ENCODE measurements around the gene SEC24C. TPM values are rescaled to one million over a fixed set of nuclear protein-coding genes. Genes with fewer than 3 reads are reported as not detected.
A peak's percentile ranks its signal among the peaks of the same experiment; 100 is the strongest.
"Not testable (repeated sequence)": the region's sequence is repeated elsewhere in the genome, so short reads cannot be mapped to it uniquely, and the experiment has no call there.

Gene SEC24C
- total RNA-seq, 1 donor from 2014 or later = 106 TPM

DNA sequence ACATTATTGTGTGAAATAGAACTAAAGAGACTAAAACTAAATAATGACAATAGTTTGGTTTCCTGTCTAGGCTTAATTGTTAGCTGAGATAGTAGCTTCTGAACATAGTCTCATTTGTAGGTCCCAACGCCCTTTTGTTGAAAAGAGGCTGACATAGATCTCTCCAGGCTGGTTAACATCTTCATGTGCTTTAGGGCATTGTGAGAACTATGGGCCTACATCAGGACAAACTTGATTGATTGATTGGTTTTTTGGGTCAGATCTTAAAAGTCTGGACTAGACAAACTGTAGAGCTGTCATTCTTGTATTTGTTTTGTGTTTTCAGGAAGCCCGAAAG is 38.5 kb downstream of the SEC24C start:
- Mint-ChIP-seq H3K9me3 (no peaks in the 10 kb centered on the region), H3K4me1 (peaks cover 45% of the 10 kb centered on the region), H3K36me3 (ENCODE audit: low read depth) (peaks cover 24% of the 10 kb centered on the region), H3K27ac (peak overlapping the region; percentile 100), H3K27me3 (no peaks in the 10 kb centered on the region), H3K4me3 (peak overlapping the region; percentile 100)
- no peak for DNase-seq
- intact Hi-C loops (cut with micrococcal nuclease) = loop anchor here (1.0 kb wide), 1 partner anchor 287 kb away; no protein-coding TSS in a partner anchor

DNA sequence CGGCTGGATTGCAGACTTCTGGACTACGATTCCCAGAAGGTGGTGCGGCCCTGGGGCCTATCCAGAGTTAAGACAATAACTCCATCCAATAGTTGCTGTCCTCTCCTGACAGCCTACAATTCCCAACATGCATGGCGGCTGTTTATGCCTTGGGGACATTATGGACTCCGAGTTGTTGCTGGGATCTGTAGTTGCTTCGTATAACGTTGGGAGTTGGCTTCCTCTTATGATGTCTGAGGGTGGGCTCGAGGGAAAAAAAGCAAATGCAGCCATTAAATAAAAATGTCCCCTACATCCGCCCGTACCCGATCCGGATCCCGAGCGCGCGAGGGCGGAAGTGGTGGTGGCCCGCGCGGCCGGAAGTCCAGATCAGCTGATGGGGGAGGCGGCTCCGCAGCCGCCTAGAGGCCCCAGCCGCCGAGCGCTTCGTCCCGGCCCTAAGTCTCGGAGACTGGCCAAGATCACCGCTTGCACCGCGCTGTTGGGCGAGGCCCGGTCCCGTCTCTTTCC is 41.1 kb downstream of the SEC24C start, which contains the start of gene ZSWIM8:
ZSWIM8 (plus strand) TSS at position 396 of the 510 bp plus-strand sequence. CDS start 273 bp downstream, outside the sequence.
- peaks cover 39% of the 10 kb centered on the region for H3K4me1 Mint-ChIP-seq

DNA sequence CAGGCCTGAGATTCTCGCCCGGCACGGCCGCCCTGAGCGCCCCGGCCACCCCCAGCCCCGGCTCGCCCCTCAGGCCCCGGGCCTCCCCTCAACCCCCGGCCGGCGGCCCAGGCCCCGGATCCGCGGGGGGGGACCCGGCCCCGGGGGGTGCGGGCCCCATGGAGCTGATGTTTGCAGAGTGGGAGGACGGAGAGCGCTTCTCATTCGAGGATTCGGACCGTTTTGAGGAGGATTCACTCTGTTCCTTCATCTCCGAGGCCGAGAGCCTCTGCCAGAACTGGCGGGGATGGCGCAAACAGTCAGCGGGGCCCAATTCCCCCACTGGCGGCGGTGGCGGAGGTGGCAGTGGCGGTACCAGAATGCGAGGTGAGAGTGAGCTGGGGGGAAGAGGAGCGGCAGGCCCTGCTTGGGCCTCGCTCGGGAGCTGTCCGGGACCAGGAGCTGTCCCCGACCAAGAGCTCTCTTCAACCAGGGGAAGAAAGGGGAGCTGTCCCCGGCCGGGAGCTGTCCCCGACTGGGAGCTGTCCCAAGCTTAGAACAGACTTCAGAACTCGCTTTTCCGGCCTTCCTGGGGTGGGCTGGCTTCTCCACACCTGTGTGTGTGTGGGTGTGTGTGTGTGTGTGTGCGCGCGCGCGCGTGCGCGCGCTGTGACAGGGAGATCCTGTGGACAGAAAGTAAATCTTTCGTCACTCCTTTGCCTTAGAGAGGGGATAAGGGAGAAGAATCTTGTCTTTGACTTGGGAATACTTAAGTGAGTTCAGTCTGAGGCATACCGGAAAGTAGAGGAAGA is 41.7 kb downstream of the SEC24C start:
- intact Hi-C loops (cut with micrococcal nuclease) = loop anchor here (1.0 to 2.0 kb wide), 4 partner anchors 14 to 55 kb away; partner anchors contain the start of genes NDST2 and SEC24C
- Mint-ChIP-seq H3K4me1 (peaks cover 34% of the 10 kb centered on the region), H3K4me3 (peak overlapping the region; percentile 91), H3K27ac (peak overlapping the region; percentile 98), H3K36me3 (ENCODE audit: low read depth) (peaks cover 23% of the 10 kb centered on the region), H3K27me3 (no peaks in the 10 kb centered on the region), H3K9me3 (no peaks in the 10 kb centered on the region)
- peak; percentile 85 for DNase-seq

More for the DNA sequence above, 41.1 kb downstream of the SEC24C start, which contains the start of gene ZSWIM8:
- Mint-ChIP-seq H3K36me3 (ENCODE audit: low read depth) (peaks cover 21% of the 10 kb centered on the region), H3K9me3 (no peaks in the 10 kb centered on the region), H3K27me3 (no peaks in the 10 kb centered on the region), H3K27ac (peak within 1 kb of the TSS; percentile 98), H3K4me3 (peak within 1 kb of the TSS; percentile 91)
- peak; percentile 94 for DNase-seq
- intact Hi-C loops (cut with micrococcal nuclease) = loop anchor here (1.0 to 2.0 kb wide), 4 partner anchors 13 to 54 kb away; partner anchors contain the start of genes NDST2 and SEC24C

DNA sequence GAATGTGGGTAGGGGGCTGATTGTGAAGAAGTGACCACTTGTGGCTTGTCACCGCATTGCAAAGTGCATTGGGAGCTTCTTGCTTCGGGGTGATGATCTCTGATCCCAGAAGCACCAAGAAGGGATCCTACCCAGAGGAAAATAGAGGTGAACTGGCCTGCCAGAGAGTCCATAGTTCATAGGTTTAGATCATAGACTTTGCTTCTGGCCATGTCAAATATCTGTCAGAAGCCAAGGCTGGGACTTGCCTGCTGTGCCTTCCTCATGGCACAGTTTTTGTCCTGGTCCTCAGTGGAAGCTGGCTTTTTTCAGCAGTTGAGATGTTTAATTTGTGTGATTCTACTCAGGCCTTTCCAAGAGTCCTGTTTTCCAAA is 42.3 kb downstream of the SEC24C start:
- intact Hi-C loops (cut with micrococcal nuclease) = no loop called here
- Mint-ChIP-seq H3K9me3 (no peaks in the 10 kb centered on the region), H3K27me3 (no peaks in the 10 kb centered on the region), H3K27ac (peak overlapping the region; percentile 86), H3K36me3 (ENCODE audit: low read depth) (peaks cover 29% of the 10 kb centered on the region), H3K4me1 (peaks cover 31% of the 10 kb centered on the region), H3K4me3 (peak overlapping the region; percentile 91)
- DNase-seq = no peak

DNA sequence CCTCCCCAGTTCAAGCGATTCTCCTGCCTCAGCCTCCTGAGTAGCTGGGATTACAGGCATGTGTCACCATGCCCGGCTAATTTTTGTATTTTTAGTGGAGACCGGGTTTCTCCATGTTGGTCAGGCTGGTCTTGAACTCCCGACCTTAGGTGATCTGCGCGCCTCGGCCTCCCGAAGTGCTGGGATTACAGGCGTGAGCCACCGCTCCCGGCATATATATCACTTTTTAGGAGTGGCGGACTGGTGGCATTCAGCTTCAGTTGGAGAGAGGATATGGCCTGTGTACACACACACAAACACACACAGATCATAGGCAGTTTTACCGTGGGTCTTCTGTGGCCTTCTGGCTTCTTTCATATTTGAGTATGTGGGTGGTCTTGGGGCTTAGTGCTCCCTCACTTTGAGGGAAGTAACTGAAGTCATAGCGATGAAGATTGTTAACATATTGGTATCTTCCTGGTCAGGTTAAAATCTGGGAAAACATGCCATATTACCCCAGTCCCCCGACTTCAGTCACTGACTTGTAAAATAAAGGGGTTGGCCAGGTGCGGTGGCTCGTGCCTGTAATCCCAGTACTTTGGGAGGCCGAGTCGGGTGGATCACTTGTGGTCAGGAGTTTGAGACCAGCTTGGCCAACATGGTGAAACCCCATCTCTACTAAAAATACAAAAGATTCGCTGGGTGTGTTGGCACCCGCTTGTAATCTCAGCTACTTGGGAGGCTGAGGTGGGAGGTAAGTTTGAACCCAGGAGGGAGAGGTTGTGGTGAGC is 43.0 kb downstream of the SEC24C start:
- H3K27me3 Mint-ChIP-seq; H3K27ac Mint-ChIP-seq; intact Hi-C loops (cut with micrococcal nuclease); H3K9me3 Mint-ChIP-seq; DNase-seq: not testable (repeated sequence)
- H3K4me1 Mint-ChIP-seq = peaks cover 29% of the 10 kb centered on the region
- H3K36me3 Mint-ChIP-seq (ENCODE audit: low read depth) = peaks cover 28% of the 10 kb centered on the region
- peak overlapping the region; percentile 68 for H3K4me3 Mint-ChIP-seq

DNA sequence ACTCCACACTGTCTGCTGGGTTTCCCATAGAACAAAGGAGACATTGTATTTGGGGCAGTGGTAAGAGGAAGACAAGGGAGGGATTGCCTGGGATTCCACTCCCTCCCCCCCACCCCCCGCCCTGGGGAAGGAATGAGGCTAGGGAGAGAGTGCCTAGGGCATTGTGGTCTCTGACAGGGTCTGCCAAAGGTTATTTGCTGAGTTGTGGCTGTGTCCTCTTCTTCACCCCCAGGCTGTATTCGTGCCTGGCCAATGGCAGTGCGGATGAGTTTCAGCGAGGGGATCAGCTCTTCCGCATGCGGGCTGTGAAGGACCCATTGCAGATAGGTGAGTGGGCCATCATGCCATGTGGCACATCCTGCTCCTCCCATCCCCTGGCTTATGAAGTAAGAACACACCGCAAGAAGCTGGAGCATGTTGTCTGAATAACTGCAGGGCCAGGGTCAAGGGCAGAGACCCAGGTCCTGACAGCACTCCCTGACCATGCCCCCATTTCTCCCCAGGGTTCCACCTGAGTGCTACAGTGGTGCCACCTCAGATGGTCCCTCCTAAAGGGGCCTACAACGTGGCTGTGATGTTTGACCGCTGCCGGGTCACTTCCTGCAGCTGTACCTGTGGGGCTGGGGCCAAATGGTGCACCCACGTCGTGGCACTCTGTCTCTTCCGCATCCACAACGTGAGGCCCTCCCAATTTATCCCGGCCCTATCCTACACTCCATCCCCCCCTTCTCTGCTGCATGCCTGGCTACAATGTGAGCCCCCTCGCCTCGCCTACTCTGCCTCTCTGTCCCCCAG is 44.9 kb downstream of the SEC24C start:
- Mint-ChIP-seq H3K27ac (no peak overlapping the region), H3K9me3 (no peaks in the 10 kb centered on the region), H3K4me1 (peaks cover 18% of the 10 kb centered on the region), H3K27me3 (no peaks in the 10 kb centered on the region), H3K4me3 (no peak overlapping the region), H3K36me3 (ENCODE audit: low read depth) (peaks cover 42% of the 10 kb centered on the region)
- intact Hi-C loops (cut with micrococcal nuclease) = no loop called here
- no peak for DNase-seq

DNA sequence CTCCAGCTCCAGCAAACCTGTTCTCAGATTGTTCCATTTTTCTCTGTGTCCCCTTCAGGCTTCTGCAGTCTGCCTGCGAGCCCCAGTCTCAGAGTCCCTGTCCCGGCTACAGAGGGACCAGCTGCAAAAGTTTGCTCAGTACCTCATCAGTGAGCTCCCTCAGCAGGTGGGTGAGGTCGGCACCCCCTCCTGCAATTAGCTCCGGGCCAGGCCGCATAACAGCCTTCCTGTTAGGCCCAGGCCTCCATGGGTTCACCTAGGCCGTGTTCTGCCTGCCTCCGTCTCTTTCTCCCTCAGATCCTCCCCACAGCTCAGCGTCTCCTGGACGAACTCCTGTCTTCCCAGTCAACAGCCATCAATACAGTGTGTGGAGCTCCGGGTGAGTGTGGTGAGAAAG is 45.5 kb downstream of the SEC24C start:
- Mint-ChIP-seq H3K27ac (no peak overlapping the region), H3K36me3 (ENCODE audit: low read depth) (peaks cover 48% of the 10 kb centered on the region), H3K27me3 (no peaks in the 10 kb centered on the region), H3K4me3 (no peak overlapping the region), H3K9me3 (no peaks in the 10 kb centered on the region), H3K4me1 (peaks cover 18% of the 10 kb centered on the region)
- intact Hi-C loops (cut with micrococcal nuclease) = no loop called here
- DNase-seq = no peak

DNA sequence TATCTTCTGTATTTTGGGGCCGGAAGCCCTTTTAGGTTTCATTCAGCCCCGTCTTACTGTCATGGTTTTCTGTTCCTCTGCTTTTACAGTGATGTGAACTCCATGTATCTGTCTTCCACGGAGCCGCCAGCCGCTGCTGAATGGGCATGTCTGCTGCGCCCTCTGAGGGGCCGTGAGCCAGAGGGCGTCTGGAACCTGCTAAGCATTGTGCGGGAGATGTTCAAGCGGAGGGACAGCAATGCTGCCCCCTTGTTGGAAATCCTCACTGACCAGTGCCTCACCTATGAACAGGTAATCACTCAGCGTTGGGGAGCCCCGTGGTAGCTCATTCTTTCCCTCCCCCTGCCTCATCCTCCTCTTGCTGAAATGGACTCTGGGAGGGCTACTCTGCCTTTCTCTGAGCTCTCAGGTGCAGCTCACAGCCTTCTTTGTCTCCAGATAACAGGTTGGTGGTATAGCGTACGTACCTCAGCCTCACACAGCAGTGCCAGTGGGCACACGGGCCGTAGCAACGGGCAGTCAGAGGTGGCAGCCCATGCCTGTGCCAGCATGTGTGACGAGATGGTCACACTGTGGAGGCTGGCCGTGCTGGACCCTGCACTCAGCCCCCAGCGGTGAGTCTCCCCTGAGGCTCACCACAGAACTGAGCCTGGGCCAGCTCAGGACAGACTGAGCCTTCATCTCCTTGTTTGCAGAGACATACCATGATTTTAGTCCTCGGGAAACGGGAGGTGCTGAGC is 46.9 kb downstream of the SEC24C start:
- intact Hi-C loops (cut with micrococcal nuclease) = no loop called here
- DNase-seq = no peak
- no peaks in the 10 kb centered on the region for H3K9me3 Mint-ChIP-seq
- H3K27ac Mint-ChIP-seq = no peak overlapping the region
- H3K4me1 Mint-ChIP-seq = peaks cover 15% of the 10 kb centered on the region
- H3K4me3 Mint-ChIP-seq = no peak overlapping the region
- H3K36me3 Mint-ChIP-seq (ENCODE audit: low read depth) = peaks cover 55% of the 10 kb centered on the region
- no peaks in the 10 kb centered on the region for H3K27me3 Mint-ChIP-seq

DNA sequence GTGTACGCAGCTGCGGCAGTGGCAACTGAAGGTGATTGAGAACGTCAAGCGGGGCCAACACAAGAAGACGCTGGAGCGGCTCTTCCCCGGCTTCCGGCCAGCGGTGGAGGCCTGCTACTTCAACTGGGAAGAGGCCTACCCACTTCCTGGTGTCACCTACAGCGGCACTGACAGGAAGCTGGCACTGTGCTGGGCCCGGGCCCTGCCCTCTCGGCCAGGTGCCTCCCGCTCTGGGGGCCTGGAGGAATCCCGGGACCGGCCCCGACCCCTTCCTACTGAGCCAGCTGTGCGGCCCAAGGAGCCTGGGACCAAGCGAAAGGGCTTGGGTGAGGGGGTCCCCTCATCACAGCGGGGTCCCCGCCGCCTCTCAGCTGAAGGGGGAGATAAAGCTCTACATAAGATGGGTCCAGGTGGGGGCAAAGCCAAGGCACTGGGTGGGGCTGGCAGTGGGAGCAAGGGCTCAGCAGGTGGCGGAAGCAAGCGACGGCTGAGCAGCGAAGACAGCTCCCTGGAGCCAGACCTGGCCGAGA is 47.8 kb downstream of the SEC24C start:
- intact Hi-C loops (cut with micrococcal nuclease) = no loop called here
- Mint-ChIP-seq H3K27ac (peak overlapping the region; percentile 34), H3K4me1 (peaks cover 8% of the 10 kb centered on the region), H3K4me3 (no peak overlapping the region), H3K27me3 (no peaks in the 10 kb centered on the region), H3K36me3 (ENCODE audit: low read depth) (peaks cover 58% of the 10 kb centered on the region), H3K9me3 (no peaks in the 10 kb centered on the region)
- DNase-seq = no peak

DNA sequence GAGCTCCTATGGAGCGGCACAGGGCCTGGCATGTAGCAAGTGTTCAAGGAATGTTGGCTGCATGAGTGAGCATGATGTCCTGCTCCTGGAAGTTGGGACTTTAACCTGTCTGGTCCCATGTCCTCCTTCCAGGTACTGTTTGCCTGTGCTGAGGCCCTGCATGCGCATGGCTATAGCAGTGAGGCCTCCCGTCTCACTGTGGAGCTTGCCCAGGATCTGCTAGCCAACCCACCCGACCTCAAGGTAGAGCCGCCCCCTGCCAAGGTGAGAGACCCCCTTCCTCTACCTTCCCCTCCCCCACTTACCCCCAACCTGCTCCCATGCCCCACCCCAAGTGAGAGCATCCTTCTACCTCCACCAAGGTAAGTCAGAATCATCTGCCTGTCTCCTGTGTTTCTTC is 49.3 kb downstream of the SEC24C start:
- no peak overlapping the region for H3K4me3 Mint-ChIP-seq
- peaks cover 69% of the 10 kb centered on the region for H3K36me3 Mint-ChIP-seq (ENCODE audit: low read depth)
- intact Hi-C loops (cut with micrococcal nuclease) = no loop called here
- no peak for DNase-seq
- H3K27me3 Mint-ChIP-seq = no peaks in the 10 kb centered on the region
- H3K27ac Mint-ChIP-seq = no peak overlapping the region
- no peaks in the 10 kb centered on the region for H3K9me3 Mint-ChIP-seq
- no peaks in the 10 kb centered on the region for H3K4me1 Mint-ChIP-seq

DNA sequence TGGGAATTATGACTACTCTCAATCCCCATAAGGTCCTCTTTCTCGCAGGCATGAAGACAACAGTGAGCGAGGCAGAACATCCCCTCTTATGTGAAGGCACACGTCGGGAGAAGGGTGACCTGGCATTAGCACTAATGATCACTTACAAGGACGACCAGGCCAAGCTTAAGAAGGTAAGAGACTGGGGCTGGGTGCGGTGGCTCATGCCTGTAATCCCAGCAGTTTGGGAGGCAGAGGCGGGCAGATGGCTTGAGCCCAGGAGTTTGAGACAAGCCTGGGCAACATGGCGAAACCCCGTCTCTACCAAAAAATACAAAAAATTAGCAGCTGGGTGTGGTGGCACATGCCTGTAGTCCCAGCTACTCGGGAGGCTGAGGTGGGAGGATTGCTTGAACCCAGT is 51.3 kb downstream of the SEC24C start:
- H3K9me3 Mint-ChIP-seq; H3K27me3 Mint-ChIP-seq; H3K4me3 Mint-ChIP-seq; H3K27ac Mint-ChIP-seq; intact Hi-C loops (cut with micrococcal nuclease); H3K4me1 Mint-ChIP-seq; DNase-seq: not testable (repeated sequence)
- peaks cover 69% of the 10 kb centered on the region for H3K36me3 Mint-ChIP-seq (ENCODE audit: low read depth)

DNA sequence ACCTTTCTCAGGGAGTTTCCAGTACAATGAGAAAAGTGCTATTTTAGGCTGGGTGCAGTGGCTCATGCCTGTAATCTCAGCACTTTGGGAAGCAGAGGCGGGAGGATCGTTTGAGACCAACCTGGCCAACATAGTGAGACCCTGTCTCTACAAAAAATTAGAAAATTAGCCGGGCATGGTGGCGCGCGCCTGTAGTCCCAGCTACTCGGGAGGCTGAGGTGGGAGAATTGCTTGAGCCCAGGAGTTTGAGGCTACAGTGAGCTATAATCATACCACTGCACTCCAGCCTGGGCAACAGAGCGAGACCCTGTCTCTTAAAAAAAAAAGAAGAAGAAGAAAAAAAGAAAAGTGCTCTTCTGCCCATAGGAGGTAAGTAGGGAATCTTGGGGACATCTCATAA is 51.9 kb downstream of the SEC24C start:
- H3K27me3 Mint-ChIP-seq; H3K4me3 Mint-ChIP-seq; H3K9me3 Mint-ChIP-seq; DNase-seq; intact Hi-C loops (cut with micrococcal nuclease); H3K4me1 Mint-ChIP-seq; H3K27ac Mint-ChIP-seq: not testable (repeated sequence)
- peaks cover 67% of the 10 kb centered on the region for H3K36me3 Mint-ChIP-seq (ENCODE audit: low read depth)

DNA sequence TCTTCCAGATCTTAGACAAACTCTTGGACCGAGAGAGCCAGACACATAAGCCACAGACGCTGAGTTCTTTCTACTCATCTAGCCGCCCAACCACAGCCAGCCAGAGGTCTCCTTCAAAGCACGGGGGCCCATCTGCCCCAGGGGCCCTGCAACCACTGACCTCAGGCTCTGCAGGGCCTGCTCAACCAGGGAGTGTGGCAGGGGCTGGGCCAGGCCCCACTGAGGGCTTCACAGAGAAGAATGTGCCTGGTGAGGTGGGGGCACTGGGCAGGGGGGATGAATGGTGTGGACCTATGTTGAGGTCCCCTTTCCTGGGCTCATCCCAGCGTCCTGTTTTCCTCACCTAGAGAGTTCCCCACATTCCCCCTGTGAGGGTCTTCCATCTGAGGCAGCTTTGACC is 52.6 kb downstream of the SEC24C start:
- intact Hi-C loops (cut with micrococcal nuclease) = no loop called here
- Mint-ChIP-seq H3K27ac (no peak overlapping the region), H3K27me3 (no peaks in the 10 kb centered on the region), H3K36me3 (ENCODE audit: low read depth) (peaks cover 64% of the 10 kb centered on the region), H3K4me1 (no peaks in the 10 kb centered on the region), H3K4me3 (no peak overlapping the region), H3K9me3 (no peaks in the 10 kb centered on the region)
- DNase-seq = no peak
